NCI-H526 (cell line): ENCODE results near the gene VN1R5.
"Not testable (repeated sequence)": the region's sequence is repeated elsewhere in the genome, so short reads cannot be mapped to it uniquely, and the experiment has no call there.

Experiments
- DNase-seq, 2 experiments: peaks; one replicate each; lab custom pipeline; 2025; lab: John Stamatoyannopoulos, UW

VN1R5 gene

DNA sequence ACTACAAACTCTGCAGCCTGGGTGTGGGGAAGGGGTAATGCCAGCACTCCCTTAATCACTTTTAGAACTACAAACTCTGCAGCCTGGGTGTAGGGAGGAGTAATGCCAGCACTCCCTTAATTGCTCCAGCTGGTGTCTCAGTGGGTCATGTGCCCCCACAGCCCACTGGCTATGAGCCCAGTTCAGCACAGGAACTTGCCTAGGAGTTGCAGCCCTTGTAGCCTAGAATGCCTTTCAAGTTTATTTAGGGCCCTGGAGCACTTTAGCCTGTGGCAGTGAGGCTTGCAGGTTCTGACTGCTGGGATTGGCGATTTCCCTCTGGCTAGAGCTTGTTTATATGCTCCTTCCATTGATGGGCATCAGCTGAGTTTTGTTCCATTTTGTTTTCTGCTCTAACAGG, 17.1 kb downstream of the VN1R5 start:
- no peak for DNase-seq

DNA sequence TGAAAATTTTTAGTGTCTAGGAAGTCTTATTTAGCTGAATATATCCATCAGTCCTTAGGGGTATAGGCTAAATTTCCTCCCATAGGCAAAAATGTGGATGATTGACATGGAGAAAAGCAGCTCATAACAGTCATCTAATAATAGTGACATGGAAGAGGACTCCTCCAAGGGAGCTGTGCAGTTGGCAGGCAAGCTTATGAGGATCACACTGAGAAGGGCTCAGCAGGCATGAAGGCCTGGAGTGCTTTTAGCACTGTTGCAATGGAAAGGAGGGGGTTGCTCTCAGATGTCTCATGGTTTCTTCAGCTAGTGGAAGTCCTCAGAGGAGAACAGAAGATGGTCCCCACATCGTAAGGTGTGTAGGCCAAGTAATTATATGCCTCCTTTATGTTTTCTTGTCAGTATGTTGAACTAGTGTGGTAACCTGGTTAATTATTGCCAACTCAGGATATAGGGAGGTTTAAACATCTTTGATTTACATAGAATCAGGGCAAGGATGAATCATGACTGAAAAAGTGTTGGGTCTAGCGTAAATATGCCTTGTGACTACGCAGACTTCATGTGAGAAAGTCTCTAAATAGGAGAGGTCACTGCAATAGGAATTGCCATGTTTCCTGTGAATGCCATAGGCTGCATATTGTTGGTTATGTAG, 18.9 kb downstream of the VN1R5 start:
- DNase-seq = no peak

DNA sequence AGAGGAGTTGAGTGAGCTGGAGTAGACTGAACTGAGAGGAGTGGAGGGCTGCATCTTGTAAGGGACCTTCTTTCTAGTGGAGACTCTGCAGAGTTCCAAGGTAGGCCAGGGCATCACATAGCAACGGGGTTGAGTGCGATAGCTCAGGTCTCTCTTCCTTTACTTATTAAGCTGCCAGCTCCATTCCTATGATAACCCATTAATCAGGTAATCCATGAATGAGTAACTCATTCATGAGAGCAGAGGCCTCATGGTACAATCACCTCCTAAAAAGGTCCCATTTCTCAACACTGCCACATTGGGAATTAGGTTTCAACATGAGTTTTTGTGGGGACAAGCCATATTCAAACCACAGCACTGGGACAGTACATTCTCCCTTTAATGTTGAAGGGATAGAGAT, 21.3 kb downstream of the VN1R5 start:
- no peak for DNase-seq

DNA sequence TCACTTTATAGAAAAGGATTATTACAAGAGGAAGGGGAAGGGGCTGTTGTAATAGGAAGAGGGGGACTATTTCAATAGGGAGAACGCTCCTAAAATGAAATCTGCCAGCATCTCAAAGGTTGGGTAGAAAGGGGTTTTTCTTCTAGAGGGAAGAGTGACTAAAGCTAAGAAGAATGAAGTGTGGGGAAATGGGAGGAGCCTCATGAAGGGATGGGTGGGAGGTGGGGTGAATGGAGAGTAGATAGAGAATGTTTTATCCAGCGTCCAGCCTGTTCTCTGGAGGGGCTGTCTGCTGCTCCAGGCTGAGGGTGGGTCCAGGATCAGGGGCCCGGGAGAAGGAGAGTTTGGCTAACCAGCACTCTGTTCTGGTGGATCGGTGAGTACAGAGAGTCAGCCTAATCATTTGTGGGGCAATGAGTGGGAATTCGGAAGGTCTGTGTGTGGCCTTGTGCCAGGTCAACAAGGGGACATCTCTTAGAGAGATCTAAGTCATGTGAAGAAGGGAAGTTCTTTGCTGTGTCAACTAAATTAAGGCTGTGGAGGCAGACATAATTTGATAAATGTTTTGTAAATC, 25.2 kb downstream of the VN1R5 start:
- no peak for DNase-seq

DNA sequence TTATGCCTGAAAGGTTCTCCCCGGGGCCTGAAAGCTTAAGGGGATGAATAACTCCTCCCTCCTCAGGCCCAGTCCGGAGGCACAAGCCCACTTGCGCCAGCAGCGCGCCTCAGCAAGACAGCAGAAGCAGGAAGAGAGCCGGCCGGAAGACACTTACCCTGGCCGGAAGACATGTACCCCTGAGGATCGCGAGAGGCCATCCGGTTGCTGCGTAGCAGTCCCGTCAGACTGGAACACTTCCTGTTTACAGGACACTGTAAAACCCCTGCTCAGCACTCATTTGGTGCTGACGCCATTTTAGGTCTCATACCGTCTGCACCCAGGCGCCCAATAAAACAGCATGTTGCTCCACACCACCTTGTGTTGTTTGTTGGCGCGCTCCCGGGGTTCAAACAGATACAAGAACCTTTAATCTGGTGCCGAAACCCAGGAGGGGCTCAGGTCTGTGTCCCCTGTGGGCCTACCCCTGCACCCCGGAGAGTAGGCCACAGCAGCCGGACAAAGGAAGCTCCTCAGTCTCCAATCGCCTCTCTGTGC, 30.3 kb downstream of the VN1R5 start:
- no peak for DNase-seq

DNA sequence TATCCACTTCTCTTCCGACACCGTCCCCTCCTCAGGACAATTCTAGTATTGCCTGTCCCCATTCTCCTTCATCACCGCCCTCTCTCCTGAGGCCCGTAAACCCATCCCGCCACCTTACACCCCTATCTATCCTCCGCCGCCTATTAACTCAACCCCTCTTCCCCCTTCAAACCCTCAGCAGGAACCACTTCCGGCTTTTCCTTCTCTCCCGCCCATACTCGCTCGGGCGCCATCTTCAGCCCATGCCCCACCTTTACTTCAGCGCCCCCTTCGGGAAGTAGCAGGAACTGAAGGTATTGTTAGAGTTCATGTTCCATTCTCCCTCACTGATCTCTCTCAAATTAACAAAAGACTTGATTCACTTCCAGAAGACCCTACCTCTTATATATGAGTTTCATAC, 31.6 kb downstream of the VN1R5 start:
- no peak for DNase-seq

DNA sequence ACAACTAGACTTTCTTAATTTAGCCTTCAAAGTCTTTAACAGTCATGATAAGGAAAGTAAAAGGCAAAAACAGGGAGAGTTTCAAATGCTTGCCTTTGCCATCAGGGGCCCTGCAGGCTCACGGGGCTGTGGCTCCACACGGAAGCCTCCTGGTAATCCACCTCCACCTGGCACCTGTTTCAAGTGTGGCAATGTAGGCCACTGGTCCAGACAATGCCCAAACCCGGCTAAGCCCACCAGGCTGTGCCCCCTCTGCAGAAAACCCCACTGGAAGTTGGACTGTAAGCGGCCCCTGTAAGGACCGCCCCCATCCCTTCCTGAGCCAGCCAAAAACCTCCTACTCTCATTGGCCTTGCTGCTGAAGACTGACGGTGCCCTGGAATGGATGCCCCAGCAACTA, 32.5 kb downstream of the VN1R5 start:
- DNase-seq = no peak

DNA sequence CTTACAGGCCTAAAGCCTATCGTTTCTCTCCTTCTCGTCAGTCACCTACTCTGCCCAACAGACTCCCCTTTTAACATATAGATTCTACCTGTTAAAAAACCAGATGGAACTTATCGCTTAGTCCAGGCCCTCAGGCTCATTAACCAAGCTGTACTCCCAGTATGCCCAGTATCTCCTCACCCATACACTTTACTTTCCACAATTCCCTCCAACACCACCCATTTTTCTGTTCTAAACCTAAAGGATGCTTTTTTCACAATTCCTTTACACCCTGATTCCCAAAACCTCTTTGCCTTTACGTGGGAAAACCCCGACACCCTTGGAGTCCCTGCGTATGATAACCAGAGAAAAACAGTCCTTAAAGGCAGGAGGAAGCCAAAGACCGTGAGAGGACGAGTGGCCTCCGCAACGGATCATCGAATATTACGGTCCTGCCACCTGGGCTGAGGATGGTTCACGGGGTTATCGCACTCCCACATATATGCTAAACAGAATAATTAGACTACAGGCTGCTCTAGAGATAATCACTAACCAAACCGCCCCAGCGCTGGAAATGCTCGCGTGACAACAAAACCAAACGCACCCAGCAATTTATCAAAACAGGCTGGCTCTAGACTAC, 33.5 kb downstream of the VN1R5 start:
- DNase-seq = not testable (repeated sequence)

DNA sequence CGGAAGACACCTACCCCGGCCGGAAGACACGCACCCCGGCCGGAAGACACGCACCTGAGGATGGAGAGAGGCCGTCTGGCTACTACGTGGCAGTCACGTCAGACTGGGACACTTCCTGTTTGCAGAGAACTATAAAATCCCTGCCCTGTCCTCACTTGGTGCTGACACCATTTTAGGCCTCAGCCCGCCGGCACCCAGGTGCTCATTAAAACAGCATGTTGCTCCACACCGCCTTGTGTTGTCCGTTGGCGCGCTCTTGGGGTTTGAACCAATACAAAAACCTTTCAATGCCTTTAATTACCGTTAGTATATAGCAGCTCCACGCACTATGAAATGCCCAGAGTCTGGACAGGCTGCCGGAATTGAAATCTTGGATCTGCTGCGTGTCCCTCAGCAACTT, 34.7 kb downstream of the VN1R5 start:
- DNase-seq = no peak

DNA sequence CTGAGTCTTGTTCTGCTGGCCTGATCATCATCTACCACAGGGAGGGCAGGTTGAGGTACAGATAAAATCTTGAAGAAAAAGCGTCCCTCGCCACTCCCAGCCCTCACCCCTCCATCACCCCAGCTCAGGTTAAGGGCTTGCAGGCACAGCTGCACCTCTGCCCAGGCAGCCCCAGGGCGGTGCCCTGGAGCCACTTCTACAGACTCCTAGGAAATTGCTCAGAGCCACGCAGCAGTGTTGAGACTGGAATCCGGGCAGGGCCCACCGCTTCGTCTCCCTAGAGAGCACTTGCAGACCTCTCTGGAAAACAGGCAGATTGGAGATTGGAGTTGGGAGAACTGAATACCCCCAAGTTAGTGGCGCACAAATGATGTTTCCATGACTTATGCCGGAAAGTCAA, 35.3 kb downstream of the VN1R5 start:
- DNase-seq = no peak

DNA sequence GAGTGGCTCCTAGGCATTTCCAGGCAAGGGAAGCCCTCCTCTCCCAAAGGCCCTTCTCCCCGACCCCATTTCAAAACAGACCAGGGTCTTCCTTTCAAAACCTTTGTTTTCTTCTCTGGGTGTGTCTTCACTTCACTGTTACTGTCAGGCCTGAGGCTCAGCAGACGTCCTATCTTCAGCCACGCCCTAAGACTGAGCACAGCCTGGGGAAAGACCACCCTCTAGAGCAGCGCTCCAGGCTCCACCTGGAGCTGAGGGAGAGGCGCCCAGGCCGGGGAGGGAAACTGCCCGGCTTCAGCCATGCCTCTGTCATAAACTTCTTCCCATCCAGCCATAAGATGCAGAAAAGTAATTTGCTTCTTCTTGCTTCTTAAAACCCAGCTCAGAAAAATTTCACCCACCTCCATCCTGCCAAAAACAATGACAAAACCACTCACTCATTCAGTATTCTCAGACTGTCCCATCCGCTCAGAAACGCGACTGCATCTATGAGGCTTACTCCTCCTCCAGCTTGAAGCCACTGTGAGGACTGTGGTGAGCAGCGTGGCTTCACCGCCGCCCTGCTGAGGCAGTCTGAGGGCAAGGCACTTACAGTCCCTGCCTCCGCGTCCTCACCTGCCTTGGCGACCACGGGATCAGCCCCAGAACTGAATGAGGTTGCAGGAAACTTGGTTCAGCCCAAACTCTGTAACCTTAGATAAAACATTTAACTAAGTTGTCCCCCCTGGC, 36.1 kb downstream of the VN1R5 start:
- no peak for DNase-seq

DNA sequence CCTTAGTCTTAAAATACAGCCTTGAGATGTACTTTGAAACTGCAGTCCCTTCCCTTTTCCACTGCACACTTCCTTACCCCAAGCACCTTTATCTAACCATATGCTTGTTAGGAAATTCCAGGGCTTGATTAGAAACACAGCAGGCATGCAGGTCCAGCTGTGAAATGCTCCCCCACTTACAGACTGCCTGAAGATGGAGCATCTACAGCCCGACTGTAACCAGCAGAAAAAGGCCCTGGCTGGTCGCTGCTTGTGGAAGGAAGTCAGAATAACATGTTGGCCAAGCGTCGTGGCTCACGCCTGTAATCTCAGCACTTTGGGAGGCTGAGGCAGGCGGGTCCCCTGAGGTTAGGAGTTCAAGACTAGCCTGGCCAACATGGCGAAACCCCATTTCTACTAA, 37.2 kb downstream of the VN1R5 start:
- no peak for DNase-seq

DNA sequence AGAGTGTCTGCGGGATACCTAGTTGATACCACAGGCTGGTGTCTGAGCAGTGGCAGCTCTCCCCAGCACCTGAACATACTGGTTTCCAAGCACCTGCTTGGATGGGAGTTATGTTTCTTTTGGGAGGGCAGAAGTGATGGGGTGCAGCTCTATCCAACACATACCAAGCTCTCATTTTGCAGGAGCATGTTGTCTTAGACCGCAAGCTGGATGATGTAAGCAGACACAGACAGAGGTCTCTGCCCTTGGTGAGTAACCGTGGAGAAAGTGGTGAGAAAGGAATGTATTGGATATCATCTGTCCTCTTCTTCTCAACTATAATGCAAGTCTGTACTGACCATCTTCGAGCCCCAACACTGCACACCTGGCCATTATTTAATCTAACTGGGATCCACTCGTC, 38.4 kb downstream of the VN1R5 start:
- DNase-seq = no peak

DNA sequence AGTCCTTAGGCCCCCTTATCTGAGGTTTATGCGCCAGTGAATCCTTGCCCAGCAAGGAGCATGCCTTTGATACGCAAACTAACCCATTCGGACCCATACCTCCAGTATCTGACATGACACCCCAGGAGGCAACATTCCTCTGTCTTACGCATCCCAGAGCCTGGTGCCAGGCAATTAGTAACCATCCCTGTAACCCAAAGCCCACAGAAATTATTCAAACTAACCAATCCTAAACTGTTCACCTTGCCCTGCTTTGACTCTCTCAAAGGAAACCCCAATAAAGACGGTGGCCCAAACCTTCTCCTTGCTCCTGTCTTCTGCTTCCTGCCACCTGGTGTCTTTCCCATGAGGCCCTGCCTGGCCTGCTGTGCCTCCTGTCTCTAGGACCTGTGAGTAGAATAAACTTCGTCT, 39.4 kb downstream of the VN1R5 start:
- DNase-seq = no peak

DNA sequence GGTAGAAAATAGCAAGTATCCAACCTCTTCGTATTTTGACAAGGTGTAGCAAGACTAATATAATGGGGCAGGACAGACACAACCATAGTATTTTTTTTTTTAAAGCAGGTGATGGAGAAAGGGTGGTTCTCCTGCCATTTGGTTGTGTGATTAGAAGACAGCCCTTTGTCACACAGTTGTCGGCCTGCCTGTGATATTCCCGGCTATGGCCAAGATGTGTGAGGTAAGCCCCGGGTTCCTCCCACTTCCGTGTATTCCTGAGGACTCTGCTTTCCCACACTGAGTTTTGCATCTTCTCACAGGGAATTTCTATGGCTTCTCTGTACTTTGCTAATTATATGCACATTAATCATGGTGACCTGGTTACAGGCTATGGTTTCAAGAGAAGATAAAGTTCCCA, 39.9 kb downstream of the VN1R5 start:
- no peak for DNase-seq

DNA sequence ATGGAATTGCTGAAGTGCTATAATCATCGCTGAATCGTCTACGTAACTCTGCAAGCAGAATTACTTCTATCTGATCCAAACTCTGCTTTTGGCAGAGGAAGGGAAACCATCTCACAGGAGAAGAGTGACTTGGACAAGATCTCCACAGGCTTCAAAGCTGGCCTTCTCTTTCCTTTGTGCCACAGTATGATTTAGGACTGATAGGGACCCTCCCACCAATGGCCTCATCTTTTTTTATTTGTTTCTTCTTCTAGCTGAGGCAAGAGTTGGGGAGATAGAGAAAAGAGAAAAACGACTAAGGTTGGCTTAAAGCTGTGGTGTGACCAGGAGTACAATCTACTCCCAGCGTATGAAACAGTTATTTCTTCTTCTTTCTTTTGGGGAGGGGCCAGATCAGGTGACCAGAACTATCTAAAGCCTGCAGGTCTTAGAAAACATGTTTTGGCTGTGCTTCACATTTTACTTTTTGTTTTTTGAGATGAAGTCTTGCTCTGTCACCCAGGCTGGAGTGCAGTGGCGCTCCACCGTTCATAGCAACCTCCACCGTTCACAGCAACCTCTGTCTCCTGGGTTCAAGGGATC, 40.8 kb downstream of the VN1R5 start:
- DNase-seq = no peak

DNA sequence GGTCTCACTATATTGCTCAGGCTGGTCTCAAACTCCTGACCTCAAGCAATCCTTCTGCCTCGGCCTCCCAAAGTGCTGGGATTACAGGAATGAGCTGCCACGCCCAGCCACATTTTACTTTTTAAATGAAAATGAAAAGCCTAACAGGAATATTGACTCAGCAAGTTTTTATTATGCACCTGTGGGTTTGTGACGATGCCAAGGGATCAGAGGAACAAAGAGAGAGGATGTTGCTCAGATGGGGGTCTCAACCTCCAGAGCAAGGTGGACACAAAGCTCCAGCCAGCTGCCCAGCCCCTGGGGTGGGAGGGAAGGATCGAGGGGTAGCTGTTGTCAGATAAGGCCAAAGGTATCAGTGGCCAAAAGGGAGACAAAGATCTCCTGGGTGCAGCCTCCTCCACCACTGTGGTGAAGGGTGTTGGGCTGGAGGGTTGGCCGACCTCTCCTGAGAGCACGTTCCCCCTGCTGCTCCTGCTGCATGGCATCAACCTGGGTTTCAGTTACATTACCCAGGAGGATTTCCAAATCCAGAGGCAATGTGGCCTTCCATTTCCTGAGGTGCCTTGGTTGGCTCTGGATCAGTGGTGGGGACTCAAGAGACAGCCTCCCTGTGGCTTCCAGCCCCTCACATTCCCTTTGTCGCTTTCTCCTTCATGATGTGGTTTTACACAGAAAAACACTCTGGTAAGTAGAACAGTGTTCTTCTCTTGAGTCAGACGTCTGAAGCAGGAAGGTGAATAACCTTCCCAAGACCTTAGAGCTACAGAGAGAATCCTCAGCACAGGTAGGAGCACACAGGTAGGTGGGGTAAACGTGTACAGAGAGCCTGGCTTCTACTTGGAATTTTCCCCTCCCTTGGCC, 41.6 kb downstream of the VN1R5 start:
- DNase-seq = no peak

DNA sequence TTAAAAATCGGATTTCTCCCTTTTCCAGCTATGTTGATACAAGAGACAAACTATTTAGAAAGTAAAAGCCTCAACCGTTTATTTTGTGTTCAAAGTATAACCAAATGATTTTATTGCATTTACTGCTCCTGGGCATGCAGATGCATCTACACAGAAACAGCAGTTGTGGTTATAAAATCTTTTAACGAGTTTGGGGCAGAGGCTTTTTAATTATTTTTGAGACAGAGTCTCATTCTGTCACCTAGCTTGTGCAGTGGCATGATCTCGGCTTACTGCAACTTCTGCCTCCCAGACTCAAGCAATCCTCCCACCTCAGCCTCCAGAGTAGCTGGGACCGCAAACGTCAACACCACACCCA, 42.2 kb downstream of the VN1R5 start:
- no peak for DNase-seq

DNA sequence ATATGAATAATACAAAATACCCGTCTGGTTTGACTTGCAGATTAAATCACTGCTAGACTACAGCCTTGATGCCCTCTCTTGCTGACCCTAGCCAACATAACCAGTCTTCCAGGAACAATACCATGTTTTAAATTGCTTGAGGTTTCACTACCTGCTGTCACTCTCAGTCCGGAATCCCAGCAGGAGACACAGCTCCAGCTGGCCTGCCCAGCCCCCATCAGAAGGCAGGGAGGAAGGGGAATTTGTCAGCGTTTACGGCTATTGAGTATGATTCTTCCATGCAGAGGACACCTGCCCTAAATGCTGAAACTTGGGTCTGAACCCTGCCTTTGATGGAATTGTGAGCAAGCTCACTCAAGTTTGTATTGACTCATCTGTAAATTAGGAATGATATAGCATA, 42.8 kb downstream of the VN1R5 start:
- DNase-seq = no peak

DNA sequence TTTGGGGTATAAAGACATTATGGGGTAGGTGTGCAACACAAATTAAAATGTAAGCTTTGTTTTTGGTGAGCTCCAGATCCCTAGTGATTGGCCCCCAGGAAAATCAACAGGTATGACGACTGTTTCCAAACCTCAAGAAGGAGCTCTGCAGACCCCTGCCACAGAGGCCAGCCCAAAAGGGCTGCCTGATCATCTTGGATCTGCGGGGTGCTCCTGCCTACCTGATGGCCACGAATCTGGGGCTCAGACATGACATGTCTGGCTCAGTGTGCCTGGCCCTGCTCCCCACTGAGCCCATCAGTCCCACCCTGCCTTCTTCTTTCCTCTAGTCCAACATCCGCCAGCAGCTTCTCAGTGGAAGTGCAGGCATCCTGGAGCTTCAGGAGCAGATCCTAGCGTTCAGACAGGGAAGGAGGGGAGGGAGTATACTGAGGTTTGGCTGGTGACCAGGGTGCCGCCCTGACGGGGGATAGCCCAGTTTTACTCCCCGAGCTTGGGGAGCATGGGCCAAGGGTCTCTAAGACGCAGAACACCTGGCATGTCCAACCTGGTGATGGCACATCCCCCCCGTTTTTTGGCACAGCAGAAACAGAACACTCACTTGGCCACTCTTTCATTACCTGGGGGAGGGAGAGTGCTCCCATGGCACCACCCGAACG, 44.0 kb downstream of the VN1R5 start:
- no peak for DNase-seq

DNA sequence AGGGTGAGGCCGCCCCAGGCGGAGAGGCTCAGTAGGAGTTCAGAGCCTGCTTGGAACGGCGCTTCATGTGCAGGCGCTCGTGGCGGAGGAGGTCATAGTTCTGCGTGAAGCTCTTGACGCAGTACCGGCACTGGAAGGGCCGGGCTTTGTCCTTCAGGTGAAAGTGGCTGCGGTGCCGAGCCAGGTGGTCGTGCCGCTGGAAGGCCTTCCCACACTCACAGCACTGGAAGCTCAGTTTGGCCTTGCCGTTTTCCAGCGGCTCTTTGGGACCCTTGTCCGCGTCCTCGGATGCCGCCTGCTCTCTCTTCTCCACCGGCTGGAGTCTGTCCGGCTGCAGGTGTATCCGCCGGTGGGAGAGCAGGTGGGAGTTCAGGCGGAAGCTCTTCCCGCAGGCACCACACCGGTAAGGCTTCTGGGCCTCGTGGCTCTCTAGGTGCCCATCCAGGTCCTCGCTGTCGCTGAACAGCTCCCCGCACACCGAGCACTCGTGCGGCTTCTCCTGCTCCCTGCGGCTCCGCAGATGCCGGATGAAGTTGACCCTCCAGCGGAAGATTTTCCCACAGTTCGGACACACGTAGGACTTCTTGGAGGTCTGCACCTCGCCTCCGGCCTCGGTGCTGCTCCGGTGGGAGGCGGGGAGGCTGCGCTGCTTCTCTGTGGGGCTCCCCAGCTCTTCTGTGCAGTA, 44.8 kb downstream of the VN1R5 start:
- DNase-seq = no peak
